HepG2 (cell line): ENCODE results near the gene DLAT. TPM values are rescaled to one million over a fixed set of nuclear protein-coding genes. Genes with fewer than 3 reads are reported as not detected.

Source experiments
- AHR ChIP-seq: IDR thresholded peaks from 2 replicates; pipeline ENCODE4 v1.6.1; 2018; ENCODE audit warnings: missing genetic modification reagents, missing compliant biosample characterization
- ATF7 ChIP-seq, 2 experiments: fragments of 450-650 bp in 1 of 2; sonication (generic) in 1 of 2; formaldehyde crosslinking in 1 of 2; IDR thresholded peaks; 2 replicates each; pipeline versions ENCODE4 v1.4.0 to v1.6.1; 2016 to 2020; ENCODE audit warnings: antibody characterized with exemption in 1 of 2, mild to moderate bottlenecking in 1 of 2, missing genetic modification reagents in 1 of 2
- KMT2A ChIP-seq: sonication (generic); formaldehyde crosslinking; IDR thresholded peaks from 2 replicates; pipeline ENCODE4 v1.4.0; 2020; ENCODE audit warnings: missing genetic modification reagents
- MED1 ChIP-seq: sonication (generic); formaldehyde crosslinking; IDR thresholded peaks from 2 replicates; pipeline ENCODE4 v1.4.0; 2020; ENCODE audit warnings: missing genetic modification reagents
- MTA1 ChIP-seq: sonication (generic); formaldehyde crosslinking; IDR thresholded peaks from 2 replicates; pipeline ENCODE4 v1.4.0; 2020; ENCODE audit warnings: missing genetic modification reagents, mild to moderate bottlenecking, borderline replicate concordance
- NCOA2 ChIP-seq: sonication (generic); formaldehyde crosslinking; IDR thresholded peaks from 2 replicates; pipeline ENCODE4 v1.8.0; 2022; ENCODE audit warnings: inconsistent platforms
- SALL1 ChIP-seq: sonication (generic); formaldehyde crosslinking; IDR thresholded peaks from 2 replicates; pipeline ENCODE4 v1.8.0; 2022; ENCODE audit warnings: mild to moderate bottlenecking, missing genetic modification reagents
- SOX5 ChIP-seq: IDR thresholded peaks from 2 replicates; pipeline ENCODE4 v1.6.1; 2016; ENCODE audit warnings: borderline replicate concordance
- SRSF4 ChIP-seq: fragments of 200-400 bp; formaldehyde crosslinking; IDR thresholded peaks from one replicate; pipeline ENCODE4 v1.6.1; 2018; ENCODE audit warnings: mild to moderate bottlenecking, low read depth, low read length, moderate library complexity; ENCODE audit not compliant: poor library complexity, severe bottlenecking
- SRSF9 ChIP-seq: fragments of 200-400 bp; formaldehyde crosslinking; IDR thresholded peaks from 2 replicates; pipeline ENCODE4 v1.6.1; 2018; ENCODE audit warnings: borderline replicate concordance, mild to moderate bottlenecking, low read depth, low read length; ENCODE audit not compliant: insufficient read depth, poor library complexity, severe bottlenecking
- SRY ChIP-seq: sonication (generic); formaldehyde crosslinking; IDR thresholded peaks from 2 replicates; pipeline ENCODE4 v1.8.0; 2022; ENCODE audit warnings: mild to moderate bottlenecking, missing genetic modification reagents
- ZBTB21 ChIP-seq: sonication (generic); formaldehyde crosslinking; IDR thresholded peaks from 2 replicates; pipeline ENCODE4 v1.4.0; 2020; ENCODE audit warnings: missing genetic modification reagents
- ZNF232 ChIP-seq: sonication (generic); formaldehyde crosslinking; IDR thresholded peaks from 2 replicates; pipeline ENCODE4 v1.4.0; 2020; ENCODE audit warnings: missing genetic modification reagents, borderline replicate concordance
- ZNF260 ChIP-seq: sonication (generic); formaldehyde crosslinking; IDR thresholded peaks from 2 replicates; pipeline ENCODE4 v1.4.0; 2020; ENCODE audit warnings: missing genetic modification reagents, low read depth, mild to moderate bottlenecking, borderline replicate concordance
- ZNF281 ChIP-seq: sonication (generic); formaldehyde crosslinking; IDR thresholded peaks from 2 replicates; pipeline ENCODE4 v1.4.0; 2020; ENCODE audit warnings: missing genetic modification reagents, borderline replicate concordance
- ZNF326 ChIP-seq: sonication (generic); formaldehyde crosslinking; IDR thresholded peaks from 2 replicates; pipeline ENCODE4 v1.4.0; 2020; ENCODE audit warnings: missing genetic modification reagents, borderline replicate concordance
- ZNF354B ChIP-seq: sonication (generic); formaldehyde crosslinking; IDR thresholded peaks from 2 replicates; pipeline ENCODE4 v1.8.0; 2022; ENCODE audit warnings: mild to moderate bottlenecking, missing genetic modification reagents
- ZNF720 ChIP-seq: sonication (generic); formaldehyde crosslinking; IDR thresholded peaks from 2 replicates; pipeline ENCODE4 v1.4.0; 2020; ENCODE audit warnings: missing genetic modification reagents
- polyA plus RNA-seq, 8 experiments: library from polyadenylated mRNA; depleted of rRNA in 3 of 8; stranded (reverse) in 7 of 8; unstranded in 1 of 8; fragments of >200 nt; fragmentation: Illumina TruSeq in 4 of 8; extraction: Trizol in 4 of 8; gene quantifications; 2 replicates each; pipeline versions ENCODE4 v1.2.1 to v1.2.3, GENCODE V29; 2011 to 2016; ENCODE audit warnings: low read depth in 4 of 8, missing spikeins in 1 of 8, mixed read lengths in 1 of 8; ENCODE audit not compliant: insufficient read depth in 1 of 8
- total RNA-seq, 5 experiments: library from RNA; depleted of rRNA; stranded (reverse); fragments of >200 nt; fragmentation: Illumina TruSeq; extraction: Trizol; gene quantifications; 2 replicates each; pipeline ENCODE4 v1.2.3, GENCODE V29; 2016; ENCODE audit warnings: low read depth in 1 of 5
- TF ChIP-seq, protein P1 (sequence below): sonication (generic); formaldehyde crosslinking; IDR thresholded peaks from 2 replicates; pipeline ENCODE4 v1.9.0; 2021; ENCODE audit warnings: missing genetic modification reagents, borderline replicate concordance
- TF ChIP-seq, protein P2 (sequence below): sonication (generic); formaldehyde crosslinking; IDR thresholded peaks from 2 replicates; pipeline ENCODE4 v1.8.1; 2023; ENCODE audit warnings: mild to moderate bottlenecking, missing genetic modification reagents, borderline replicate concordance
- TF ChIP-seq, protein P3 (sequence below): sonication (generic); formaldehyde crosslinking; IDR thresholded peaks from 2 replicates; pipeline ENCODE4 v1.8.1; 2023; ENCODE audit warnings: mild to moderate bottlenecking, inconsistent platforms, moderate library complexity, missing genetic modification reagents, borderline replicate concordance

Gene DLAT
- total and polyA plus RNA-seq, 2 of the 13 experiments (the other 11 are each of a cell fraction or from before 2014, with no cell fraction given) = 26.4 to 62.2 TPM

DNA sequence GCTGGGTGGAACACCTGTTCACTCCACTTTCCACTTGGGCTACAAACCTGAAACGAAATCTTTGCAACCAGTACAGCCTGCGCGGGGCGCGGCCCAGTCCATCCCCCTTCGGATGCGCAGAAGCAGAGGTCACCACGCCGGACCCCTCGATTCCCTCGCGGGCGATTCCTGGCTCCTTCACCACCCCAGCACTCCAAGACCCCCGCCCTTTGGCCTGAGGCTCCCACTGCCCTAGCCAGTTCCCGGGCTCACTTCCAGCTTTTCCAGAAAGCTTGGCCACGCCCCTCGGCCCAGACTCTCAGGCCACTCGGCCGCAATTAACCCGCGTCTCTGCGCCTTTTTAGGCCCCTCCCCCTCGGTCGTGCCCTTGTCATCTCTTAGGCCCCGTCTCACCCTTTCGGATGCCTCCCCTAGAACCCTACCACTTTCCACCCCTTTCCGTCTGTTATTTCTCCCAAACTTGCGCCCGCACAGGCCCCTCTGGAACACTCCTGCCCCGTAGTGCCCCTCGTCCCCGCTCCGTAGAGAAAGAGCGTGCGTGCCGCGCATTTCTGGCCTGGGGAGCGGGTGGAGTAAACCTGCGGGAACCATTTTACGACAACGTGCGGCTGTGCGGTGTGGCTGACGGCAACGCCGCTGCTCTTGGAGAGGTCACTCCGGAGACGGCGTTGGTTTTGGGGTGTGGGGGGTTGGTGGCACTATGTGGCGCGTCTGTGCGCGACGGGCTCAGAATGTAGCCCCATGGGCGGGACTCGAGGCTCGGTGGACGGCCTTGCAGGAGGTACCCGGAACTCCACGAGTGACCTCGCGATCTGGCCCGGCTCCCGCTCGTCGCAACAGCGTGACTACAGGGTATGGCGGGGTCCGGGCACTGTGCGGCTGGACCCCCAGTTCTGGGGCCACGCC lies at the start of gene DLAT (continued):
- TF ChIP-seq, protein P1, sequence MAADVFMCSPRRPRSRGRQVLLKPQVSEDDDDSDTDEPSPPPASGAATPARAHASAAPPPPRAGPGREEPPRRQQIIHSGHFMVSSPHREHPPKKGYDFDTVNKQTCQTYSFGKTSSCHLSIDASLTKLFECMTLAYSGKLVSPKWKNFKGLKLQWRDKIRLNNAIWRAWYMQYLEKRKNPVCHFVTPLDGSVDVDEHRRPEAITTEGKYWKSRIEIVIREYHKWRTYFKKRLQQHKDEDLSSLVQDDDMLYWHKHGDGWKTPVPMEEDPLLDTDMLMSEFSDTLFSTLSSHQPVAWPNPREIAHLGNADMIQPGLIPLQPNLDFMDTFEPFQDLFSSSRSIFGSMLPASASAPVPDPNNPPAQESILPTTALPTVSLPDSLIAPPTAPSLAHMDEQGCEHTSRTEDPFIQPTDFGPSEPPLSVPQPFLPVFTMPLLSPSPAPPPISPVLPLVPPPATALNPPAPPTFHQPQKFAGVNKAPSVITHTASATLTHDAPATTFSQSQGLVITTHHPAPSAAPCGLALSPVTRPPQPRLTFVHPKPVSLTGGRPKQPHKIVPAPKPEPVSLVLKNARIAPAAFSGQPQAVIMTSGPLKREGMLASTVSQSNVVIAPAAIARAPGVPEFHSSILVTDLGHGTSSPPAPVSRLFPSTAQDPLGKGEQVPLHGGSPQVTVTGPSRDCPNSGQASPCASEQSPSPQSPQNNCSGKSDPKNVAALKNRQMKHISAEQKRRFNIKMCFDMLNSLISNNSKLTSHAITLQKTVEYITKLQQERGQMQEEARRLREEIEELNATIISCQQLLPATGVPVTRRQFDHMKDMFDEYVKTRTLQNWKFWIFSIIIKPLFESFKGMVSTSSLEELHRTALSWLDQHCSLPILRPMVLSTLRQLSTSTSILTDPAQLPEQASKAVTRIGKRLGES (CRISPR knock-in tag) = no peak; the same call in 1 of the 2 replicates
- TF ChIP-seq ZNF720 (CRISPR knock-in tag) (no peak), SRSF9 (no peak), SALL1 (CRISPR knock-in tag) (peak; percentile 78), SRSF4 (no peak), MTA1 (CRISPR knock-in tag) (peak; percentile 95; the same call in 1 of the 2 replicates), ZNF260 (no peak), AHR (CRISPR knock-in tag) (peak; percentile 90; the same call in 1 of the 2 replicates), ATF7 (IDR thresholded peaks at IDR 0.05) (peak; percentile 6; the same call in 1 of the 2 replicates), ATF7 (CRISPR knock-in tag; IDR thresholded peaks at IDR 0.05) (peak; percentile 66; the same call in 1 of the 2 replicates), MED1 (CRISPR knock-in tag) (peak; percentile 73), NCOA2 (peak; percentile 53), ZNF354B (CRISPR knock-in tag) (peak; percentile 84), ZNF281 (CRISPR knock-in tag) (peak; percentile 73; the same call in 1 of the 2 replicates), ZBTB21 (CRISPR knock-in tag) (no peak; the same call in 1 of the 2 replicates), KMT2A (CRISPR knock-in tag) (peak; percentile 93), SOX5 (CRISPR knock-in tag) (0 out of 2 replicates have a peak, but pooled peaks have one; percentile 21), ZNF326 (no peak), ZNF232 (CRISPR knock-in tag) (peak; percentile 67; the same call in 1 of the 2 replicates), SRY (CRISPR knock-in tag) (peak; percentile 80; the same call in 1 of the 2 replicates)
- TF ChIP-seq, protein P2, sequence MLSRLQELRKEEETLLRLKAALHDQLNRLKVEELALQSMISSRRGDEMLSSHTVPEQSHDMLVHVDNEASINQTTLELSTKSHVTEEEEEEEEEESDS (CRISPR knock-in tag) = no peak
- TF ChIP-seq, protein P3, sequence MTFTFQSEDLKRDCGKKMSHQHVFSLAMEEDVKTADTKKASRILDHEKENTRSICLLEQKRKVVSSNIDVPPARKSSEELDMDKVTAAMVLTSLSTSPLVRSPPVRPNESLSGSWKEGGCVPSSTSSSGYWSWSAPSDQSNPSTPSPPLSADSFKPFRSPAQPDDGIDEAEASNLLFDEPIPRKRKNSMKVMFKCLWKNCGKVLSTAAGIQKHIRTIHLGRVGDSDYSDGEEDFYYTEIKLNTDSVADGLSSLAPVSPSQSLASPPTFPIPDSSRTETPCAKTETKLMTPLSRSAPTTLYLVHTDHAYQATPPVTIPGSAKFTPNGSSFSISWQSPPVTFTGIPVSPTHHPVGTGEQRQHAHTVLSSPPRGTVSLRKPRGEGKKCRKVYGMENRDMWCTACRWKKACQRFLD (CRISPR knock-in tag) = peak; percentile 90; the same call in 1 of the 2 replicates
